MCF 10A (cell line): ENCODE measurements around the gene TMEM132A. TPM values are rescaled to one million over a fixed set of nuclear protein-coding genes. Genes with fewer than 3 reads are reported as not detected.
A peak's percentile ranks its signal among the peaks of the same experiment; 100 is the strongest.

ENCODE experiments used
- BruUV-seq: library from RNA; stranded (reverse); fragments of 400-500 nt; replicated peaks from 2 replicates; lab custom pipeline; 2021; lab: Mats Ljungman, UMichigan
- CTCF ChIA-PET: fragments of 300-600 bp; sonication (Branson Sonifier 250); formaldehyde crosslinking; extraction: SDS; loops from one replicate; lab custom pipeline; 2021; ENCODE audit warnings: antibody characterized with exemption, inconsistent platforms; lab: Yijun Ruan, JAX
- POLR2A ChIA-PET: fragments of 300-600, 350-650 bp; sonication (Branson Sonifier 250); formaldehyde crosslinking; extraction: SDS; loops from one replicate; lab custom pipeline; 2020; ENCODE audit warnings: antibody characterized with exemption, inconsistent platforms; lab: Yijun Ruan, JAX
- DNase-seq: peaks from one replicate; pipeline ENCODE4 v3.0.0-alpha.2; 2018; ENCODE audit not compliant: unreplicated experiment
- H3K27ac Mint-ChIP-seq: one replicate; pipeline ENCODE4 v1.8.0; 2022; ENCODE audit warnings: mild to moderate bottlenecking, low read depth, mixed read lengths; ENCODE audit not compliant: unreplicated experiment
- H3K27me3 Mint-ChIP-seq: one replicate; pipeline ENCODE4 v1.8.0; 2022; ENCODE audit warnings: mixed read lengths; ENCODE audit not compliant: insufficient read depth, unreplicated experiment
- H3K36me3 Mint-ChIP-seq: one replicate; pipeline ENCODE4 v1.8.0; 2022; ENCODE audit warnings: mild to moderate bottlenecking, moderate library complexity, mixed read lengths; ENCODE audit not compliant: insufficient read depth, unreplicated experiment
- H3K4me1 Mint-ChIP-seq: one replicate; pipeline ENCODE4 v1.8.0; 2022; ENCODE audit warnings: mixed read lengths; ENCODE audit not compliant: insufficient read depth, unreplicated experiment
- H3K4me3 Mint-ChIP-seq: one replicate; pipeline ENCODE4 v1.8.0; 2022; ENCODE audit warnings: mild to moderate bottlenecking, moderate library complexity, mixed read lengths; ENCODE audit not compliant: unreplicated experiment
- H3K9me3 Mint-ChIP-seq: one replicate; pipeline ENCODE4 v1.8.0; 2022; ENCODE audit warnings: mixed read lengths; ENCODE audit not compliant: unreplicated experiment
- CTCF ChIP-seq: fragments of 200-600 bp; IDR thresholded peaks from one replicate; pipeline ENCODE4 v1.8.0; 2022; ENCODE audit warnings: antibody characterized with exemption, mild to moderate bottlenecking; ENCODE audit not compliant: unreplicated experiment
- intact Hi-C: fragments of 100-400 bp; cut with micrococcal nuclease; formaldehyde crosslinking; loops from 2 replicates; pipeline ENCODE4 v1.14.1; 2022
- total RNA-seq: library from RNA; stranded (reverse); gene quantifications from 2 replicates; pipeline ENCODE4 v1.2.3, GENCODE V29; 2022

TMEM132A gene
- total RNA-seq, 1 experiment from 2014 or later = 20.5 TPM

- no peaks in the 10 kb centered on the region for H3K27me3 Mint-ChIP-seq
- ChIA-PET POLR2A (interaction anchor here (1.1 to 1.6 kb wide), 2 partner anchors 7 to 9 kb away, joined by 7 to 10 read pairs; no protein-coding TSS in a partner anchor), CTCF (interaction anchor here (0.6 to 1.0 kb wide), 4 partner anchors 9 to 189 kb away, joined by 3 read pairs; no protein-coding TSS in a partner anchor)
- H3K4me1 Mint-ChIP-seq = peaks cover 13% of the 10 kb centered on the region
- no peak overlapping the region for H3K27ac Mint-ChIP-seq
- TF ChIP-seq CTCF = no peak
- DNase-seq = no peak
- H3K9me3 Mint-ChIP-seq = no peaks in the 10 kb centered on the region
- BruUV-seq = TSS peak; percentile 45
- no peak overlapping the region for H3K4me3 Mint-ChIP-seq
- H3K36me3 Mint-ChIP-seq = peaks cover 20% of the 10 kb centered on the region
- intact Hi-C loops = no loop called here
Observed at GRCh38 chr11:60922906-60923305, 1.4 kb upstream of the TMEM132A start.

GRCh38 chr11:60923326-60923725 is 934 bp upstream of the TMEM132A start:
- DNase-seq = no peak
- no peaks in the 10 kb centered on the region for H3K27me3 Mint-ChIP-seq
- no peak for TF ChIP-seq CTCF
- intact Hi-C loops = no loop called here
- no peak overlapping the region for H3K27ac Mint-ChIP-seq
- BruUV-seq = no TSS peak
- H3K9me3 Mint-ChIP-seq = no peaks in the 10 kb centered on the region
- peaks cover 20% of the 10 kb centered on the region for H3K36me3 Mint-ChIP-seq
- H3K4me1 Mint-ChIP-seq = peaks cover 13% of the 10 kb centered on the region
- no peak overlapping the region for H3K4me3 Mint-ChIP-seq
- ChIA-PET CTCF (interaction anchor here (0.6 to 1.0 kb wide), 7 partner anchors 8 to 264 kb away, joined by 3 to 5 read pairs (median 3); no protein-coding TSS in a partner anchor), POLR2A (interaction anchor here (1.2 to 1.6 kb wide), 3 partner anchors 8 to 217 kb away, joined by 3 to 10 read pairs (median 4); no protein-coding TSS in a partner anchor)

- Mint-ChIP-seq H3K4me3 (peak overlapping the region; percentile 79), H3K27ac (no peak overlapping the region), H3K9me3 (no peaks in the 10 kb centered on the region), H3K27me3 (no peaks in the 10 kb centered on the region), H3K36me3 (peaks cover 20% of the 10 kb centered on the region), H3K4me1 (peaks cover 13% of the 10 kb centered on the region)
- no TSS peak for BruUV-seq
- intact Hi-C loops = loop anchor here (1.0 kb wide), 1 partner anchor 8 kb away; no protein-coding TSS in a partner anchor
- DNase-seq = no peak
- ChIA-PET POLR2A (interaction anchor here (0.6 to 1.6 kb wide), 5 partner anchors 8 to 261 kb away, joined by 3 to 10 read pairs (median 4); partner anchors contain the start of gene TMEM109), CTCF (interaction anchor here (0.8 to 1.0 kb wide), 5 partner anchors 9 to 263 kb away, joined by 3 to 5 read pairs (median 3); no protein-coding TSS in a partner anchor)
- no peak for TF ChIP-seq CTCF
Observed at GRCh38 chr11:60923800-60924109, 505 bp upstream of the TMEM132A start.

- no peak for DNase-seq
- H3K36me3 Mint-ChIP-seq = peaks cover 12% of the 10 kb centered on the region
- intact Hi-C loops = loop anchor here (1.0 kb wide), 1 partner anchor 10 kb away; no protein-coding TSS in a partner anchor
- H3K9me3 Mint-ChIP-seq = no peaks in the 10 kb centered on the region
- no peaks in the 10 kb centered on the region for H3K27me3 Mint-ChIP-seq
- no peak for TF ChIP-seq CTCF
- H3K4me1 Mint-ChIP-seq = peaks cover 13% of the 10 kb centered on the region
- POLR2A ChIA-PET = interaction anchor here (2.5 kb wide), 1 partner anchor 8 kb away, joined by 9 read pairs; no protein-coding TSS in a partner anchor
- CTCF ChIA-PET = interaction anchor here (0.5 kb wide), 1 partner anchor 262 kb away, joined by 3 read pairs; no protein-coding TSS in a partner anchor
- H3K4me3 Mint-ChIP-seq = peak overlapping the region; percentile 79
- peak overlapping the region; percentile 20 for H3K27ac Mint-ChIP-seq
- BruUV-seq = no TSS peak
Observed at GRCh38 chr11:60924906-60925853, 920 bp downstream of the TMEM132A start.
